ENCODE data around the gene SLC25A51.

- TF ChIP-seq EZH2 (IDR thresholded peaks at IDR 0.05; ENCODE audit: borderline replicate concordance, insufficient read depth, low read length, poor library complexity, severe bottlenecking) (no peak), RAD21 (conservative IDR thresholded peaks at IDR 0.05) (no peak)
Measured at GRCh38 chr9:37946971-37947370, 43.0 kb upstream of the SLC25A51 start.
